Fibroblast of peridontal ligament (primary cell): Measurements from ENCODE around the gene TOX2.

ENCODE experiments used
- DNase-seq: peaks from one replicate; pipeline ENCODE4 v3.0.0-alpha.2; 2010; ENCODE audit errors: extremely low read depth

Gene TOX2

DNA sequence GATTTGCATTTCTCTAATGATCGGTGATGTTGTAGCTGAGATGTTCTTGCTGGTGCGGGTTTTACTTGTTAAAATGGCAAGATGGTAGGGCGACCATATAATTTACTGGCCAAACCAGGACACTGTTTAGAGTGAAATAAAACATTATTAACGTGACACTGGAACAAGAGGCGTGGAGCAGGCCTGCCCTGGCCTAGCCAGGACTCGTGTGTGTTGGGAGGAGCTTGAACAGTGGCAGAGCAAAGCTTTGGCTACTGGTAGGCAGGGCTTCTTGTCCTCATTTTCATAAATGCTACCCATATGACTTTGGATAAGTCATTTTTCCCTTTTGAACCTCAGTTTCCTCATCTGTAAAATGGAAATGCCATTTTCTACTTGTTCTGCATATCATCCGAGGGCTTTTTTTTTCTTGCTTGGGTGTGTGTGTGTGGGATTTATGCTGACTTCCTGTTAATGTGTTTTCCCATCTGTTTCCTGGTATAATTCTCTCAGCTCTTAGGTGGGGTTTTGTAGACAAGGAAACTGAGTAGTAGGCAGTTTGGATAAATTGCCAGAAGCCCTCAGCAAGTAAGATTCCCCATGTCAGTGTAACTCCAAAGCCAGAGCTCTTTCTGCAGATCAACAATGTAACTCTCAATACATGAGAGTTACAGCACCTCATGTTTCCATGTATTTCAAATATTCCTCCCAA is 81.7 kb downstream of the TOX2 start:
- no peak for DNase-seq

DNA sequence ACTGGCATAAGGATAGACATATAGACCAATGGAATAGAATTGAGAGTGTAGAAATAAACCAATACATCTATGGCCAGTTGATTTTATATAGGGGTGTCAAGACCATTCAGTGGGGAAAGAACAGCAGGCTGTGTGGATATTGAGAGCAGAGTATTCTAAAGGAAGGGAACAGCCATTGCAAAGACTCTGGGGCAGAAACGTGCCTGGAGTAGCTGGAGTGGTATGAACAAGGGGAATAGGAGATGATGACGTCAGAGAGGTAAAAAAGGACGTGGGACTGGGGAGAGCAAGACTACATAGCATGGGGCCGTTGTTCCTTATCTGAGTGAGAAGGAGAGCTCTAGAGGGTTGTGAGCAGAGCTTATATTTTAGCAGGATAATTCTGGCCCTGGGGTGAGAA is 85.2 kb downstream of the TOX2 start:
- no peak for DNase-seq

DNA sequence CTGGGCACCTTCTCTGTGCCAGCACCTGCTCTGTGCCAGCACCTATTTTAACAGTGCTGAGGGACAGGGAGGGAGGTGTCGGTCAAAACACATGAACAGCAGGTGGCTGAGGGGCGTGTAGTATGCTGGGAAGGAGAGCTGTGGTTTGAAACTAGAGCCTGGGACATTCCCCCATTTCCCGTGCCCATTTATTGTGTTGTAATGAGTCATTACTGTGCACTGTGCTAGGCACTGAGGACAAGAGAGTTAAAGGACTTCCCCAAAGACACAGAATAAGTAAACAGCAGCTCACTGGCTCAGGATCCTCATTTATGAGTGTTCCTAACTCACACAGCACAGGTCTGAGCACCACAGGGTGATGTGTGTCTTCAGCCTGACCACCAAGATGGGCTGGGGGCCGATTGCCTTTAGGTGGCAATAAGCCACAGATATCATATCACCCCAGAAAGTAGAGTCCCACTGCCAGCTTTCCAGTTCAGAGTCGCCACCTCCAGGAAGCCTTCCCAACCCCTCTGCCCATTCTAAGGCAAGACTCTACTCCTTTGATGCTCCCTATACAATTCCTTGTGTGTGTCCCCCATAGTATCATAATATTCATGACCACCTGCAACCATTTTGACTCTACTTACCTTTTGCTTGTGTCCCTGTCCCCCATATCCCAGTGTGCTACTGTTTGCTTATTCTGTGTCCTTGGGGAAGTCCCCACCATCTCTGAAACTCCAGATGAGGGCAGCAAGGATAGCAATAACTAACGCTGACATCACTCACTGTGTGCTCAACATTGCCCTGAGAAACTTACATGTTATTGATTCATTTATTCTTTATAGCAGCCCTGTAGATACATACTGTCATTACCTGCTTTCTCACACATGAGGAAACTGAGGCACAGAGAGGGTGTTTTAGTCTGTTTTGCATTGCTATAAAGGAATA is 87.3 kb downstream of the TOX2 start:
- DNase-seq = no peak

DNA sequence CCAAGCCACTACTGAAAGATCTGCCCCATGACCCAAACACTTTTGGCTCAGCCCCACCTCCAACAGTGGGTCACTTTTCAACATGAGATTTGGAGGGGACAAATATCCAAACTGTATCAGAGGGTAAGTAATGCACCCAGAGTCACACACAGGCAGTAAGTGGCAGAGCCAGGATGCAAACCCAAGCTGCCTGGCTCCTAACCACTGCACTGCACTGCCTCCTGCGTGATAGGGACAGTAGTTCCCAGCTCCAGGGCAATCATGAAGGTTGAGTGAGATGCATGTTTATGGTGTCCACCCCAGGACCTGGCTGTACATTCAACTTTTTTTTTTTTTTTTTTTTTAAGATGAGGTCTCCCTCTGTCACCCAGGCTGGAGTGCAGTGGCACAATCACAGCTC is 88.2 kb downstream of the TOX2 start:
- DNase-seq = no peak

DNA sequence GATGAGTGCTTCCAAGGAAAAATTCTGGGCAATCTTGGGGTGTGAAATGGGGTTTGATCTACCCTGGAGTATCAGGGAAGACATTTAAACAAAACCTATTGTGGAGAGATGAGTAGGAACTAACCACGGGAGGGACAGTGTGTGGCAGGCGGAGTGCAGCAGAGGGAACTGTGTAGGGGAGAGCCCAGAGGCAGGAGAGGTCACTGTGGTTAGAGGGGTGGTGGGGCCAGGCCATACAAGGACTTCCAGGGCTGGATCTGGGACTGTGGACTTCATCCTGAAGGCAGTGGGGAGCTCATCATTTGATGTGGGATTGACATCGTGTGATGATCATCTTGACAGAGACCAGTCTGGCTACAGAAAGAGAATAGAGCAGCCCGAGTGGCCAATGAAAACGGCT is 89.0 kb downstream of the TOX2 start:
- DNase-seq = no peak

DNA sequence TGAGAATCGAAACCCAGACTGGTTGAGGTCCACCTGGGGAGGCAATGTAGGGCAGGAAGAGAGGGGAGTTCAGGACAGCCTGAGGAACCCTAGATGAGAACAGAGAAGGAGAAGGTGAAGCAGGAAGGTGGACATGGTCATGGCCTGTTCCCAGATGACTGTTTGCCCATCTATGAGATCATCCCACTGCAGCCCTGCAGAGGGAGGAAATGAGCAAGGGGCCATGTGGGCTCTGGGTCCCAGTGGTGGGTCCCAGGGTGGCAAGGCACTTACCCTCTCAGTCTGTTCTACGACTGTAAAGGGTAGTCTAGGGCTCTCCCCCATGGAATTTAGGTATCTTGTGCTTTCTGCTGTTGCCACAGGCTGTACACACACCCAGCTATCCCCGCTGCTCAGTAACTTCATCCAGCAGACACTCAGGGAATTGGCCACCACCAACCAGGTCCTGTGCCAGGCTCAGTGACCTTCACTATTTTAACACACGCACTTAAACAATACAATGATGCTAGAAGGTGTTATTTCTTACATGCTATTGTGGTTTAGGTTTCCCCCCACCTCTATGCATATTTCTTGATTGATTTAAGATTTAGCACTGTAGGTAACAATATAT is 89.8 kb downstream of the TOX2 start:
- no peak for DNase-seq

DNA sequence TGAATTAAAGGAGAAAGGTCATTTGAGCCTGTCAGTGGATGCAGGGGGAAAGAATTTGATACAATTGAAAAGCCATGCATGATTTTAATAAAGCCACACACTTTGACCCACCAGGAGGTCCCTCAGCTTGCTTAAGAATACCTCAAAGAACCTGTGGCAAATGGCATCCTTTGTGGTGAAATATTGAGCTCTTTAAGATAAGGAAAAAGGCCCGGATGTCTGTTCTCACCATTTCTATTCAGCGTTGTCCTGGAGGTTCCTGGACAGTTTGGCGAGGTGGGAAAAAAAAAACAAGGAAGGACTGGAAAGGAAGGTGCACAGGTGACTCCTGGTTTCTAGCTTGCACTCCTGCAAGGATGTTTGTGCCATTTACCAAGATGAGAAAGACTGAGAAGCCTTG is 91.0 kb downstream of the TOX2 start:
- DNase-seq = no peak

DNA sequence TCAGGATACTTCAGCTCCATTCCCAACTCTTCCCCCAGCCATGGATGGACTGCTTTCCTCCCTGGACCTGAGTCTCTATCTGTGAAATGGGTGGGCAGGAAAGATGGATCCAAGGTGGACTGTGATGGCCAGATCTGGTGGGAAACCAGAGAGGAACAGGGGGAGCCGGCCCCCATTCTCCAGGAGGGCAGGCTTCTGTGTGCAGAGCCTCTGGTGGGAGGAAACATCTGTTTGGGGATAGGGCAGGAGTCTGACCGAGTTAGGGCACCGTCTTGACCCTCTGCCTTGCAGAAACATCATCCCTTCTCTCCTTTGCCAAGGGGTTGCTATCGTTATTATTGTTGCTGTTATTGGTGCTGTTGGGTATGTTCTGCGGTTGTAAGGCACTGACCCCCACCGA is 91.5 kb downstream of the TOX2 start:
- DNase-seq = no peak

DNA sequence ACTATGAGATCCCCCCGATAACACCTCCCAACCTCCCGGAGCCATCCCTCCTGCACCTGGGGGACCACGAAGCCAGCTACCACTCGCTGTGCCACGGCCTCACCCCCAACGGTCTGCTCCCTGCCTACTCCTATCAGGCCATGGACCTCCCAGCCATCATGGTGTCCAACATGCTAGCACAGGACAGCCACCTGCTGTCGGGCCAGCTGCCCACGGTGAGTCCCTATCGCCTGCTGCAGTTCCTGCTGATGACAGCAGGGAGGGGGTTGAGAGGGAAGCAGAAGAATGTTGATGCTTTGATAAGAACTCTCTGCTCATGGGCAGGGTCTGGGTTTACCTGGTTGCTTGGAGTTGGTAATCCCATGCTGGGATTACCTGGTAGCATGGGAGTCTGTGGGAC is 91.9 kb downstream of the TOX2 start:
- no peak for DNase-seq

DNA sequence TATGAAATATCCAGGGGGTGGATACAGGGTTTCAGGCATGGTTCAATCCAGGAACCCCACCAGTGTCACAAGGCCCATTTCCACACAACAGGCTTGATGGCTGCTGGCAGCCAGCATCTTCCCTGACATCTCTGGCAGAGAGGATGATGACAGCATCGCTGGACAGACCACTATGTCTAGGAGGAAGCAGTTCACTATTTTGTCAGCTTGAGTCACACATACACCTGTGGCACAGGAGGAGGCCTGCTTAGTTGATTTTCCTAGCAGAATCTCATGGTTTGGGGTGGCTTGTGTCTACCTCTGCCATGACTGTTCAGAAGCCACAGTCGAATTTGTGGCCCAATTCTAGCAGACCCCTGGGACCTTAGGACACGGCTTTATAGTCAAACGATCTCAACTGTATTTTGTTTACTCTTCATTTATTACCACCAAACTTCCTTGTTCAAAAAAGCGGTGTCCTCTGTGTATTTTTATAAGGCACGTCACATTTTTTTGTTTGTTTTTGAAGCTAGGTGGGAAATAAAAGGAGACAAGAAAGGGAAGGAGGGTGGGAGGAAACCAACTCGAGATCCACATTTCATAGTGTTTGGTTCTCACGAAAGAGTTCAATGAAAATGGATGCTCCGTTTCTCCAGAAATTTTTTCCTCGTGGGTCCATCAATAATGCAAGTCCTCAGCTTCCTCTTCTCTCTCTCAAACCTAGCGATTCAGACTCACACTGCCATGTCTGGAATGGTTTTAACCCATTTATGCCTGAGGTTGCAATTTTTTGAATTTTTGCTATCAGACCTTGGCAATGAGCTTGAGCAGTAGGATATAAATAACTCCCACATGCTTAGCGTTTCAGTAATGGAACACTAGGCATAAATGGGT is 94.4 kb downstream of the TOX2 start:
- no peak for DNase-seq

DNA sequence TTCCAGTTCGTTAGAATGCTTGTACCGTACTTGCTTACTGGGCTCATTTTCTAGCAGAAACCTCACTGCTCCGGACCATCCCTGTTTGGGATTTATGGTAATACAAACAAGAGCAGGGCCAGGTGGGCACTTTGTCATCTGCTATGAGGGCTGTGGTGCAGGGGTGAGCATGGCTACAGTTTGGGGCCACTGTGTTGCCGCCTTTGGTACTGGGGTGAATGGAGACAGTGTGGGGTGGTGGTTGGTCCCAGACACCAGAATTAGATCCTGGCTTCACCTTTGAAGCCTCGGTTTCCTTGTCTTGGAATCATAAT is 95.0 kb downstream of the TOX2 start:
- no peak for DNase-seq

DNA sequence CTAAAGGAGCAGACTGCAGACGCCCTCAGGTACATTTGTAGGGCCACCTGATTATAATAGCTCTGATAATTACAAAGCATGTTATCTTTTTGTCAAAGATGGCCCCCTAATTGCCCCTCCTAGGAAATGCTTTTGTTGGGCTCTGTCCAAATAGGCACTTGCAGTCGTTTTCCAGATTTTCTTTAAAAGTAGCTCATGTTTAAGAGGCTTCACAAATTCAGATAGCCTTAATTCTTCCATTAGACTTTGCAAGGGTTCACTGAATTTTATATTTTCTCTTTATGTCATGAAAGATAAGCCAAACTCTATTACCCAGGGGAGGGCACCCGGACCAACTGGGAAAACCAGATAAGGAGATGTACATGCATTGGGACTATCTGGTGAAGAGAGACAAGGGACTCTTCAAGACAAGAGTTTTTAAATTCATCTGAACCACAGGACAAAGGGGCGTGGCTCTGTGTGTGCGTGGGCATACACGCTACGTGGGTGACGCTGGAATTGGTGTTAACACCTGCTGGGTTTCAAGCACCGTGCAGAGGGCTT is 95.6 kb downstream of the TOX2 start:
- DNase-seq = no peak

DNA sequence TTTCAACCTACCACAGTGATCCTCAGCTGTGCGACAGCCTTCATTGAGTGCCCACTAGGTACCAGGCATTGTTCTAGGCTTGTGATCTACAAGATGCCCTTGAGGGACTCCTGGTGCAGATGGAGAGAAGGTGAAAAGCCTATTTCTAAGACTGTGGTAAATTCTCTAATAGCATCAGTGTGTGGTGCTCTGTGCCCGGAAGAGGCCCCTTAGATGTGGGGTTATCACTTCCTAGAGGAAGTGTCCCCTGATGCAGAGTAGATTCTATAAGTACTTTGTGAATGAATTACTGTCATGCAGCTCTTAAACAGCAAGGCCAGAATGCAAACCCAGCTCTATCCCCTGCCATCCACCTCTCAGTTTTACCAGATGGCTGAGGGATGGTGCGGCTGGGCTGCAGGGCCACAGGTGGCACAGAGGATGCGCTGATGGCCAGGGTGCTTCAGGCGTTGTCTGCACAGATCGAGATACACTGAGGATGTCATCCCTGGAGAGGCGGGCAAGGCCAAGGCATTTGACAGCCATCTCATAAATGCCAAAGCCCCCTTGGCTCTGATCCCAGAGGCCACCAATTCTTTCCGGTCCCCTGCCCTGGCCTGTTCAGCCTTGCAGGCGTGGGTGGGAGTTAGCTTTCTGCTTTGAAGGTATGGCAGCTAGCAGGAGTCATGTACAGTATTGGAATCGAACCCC is 96.7 kb downstream of the TOX2 start:
- no peak for DNase-seq

DNA sequence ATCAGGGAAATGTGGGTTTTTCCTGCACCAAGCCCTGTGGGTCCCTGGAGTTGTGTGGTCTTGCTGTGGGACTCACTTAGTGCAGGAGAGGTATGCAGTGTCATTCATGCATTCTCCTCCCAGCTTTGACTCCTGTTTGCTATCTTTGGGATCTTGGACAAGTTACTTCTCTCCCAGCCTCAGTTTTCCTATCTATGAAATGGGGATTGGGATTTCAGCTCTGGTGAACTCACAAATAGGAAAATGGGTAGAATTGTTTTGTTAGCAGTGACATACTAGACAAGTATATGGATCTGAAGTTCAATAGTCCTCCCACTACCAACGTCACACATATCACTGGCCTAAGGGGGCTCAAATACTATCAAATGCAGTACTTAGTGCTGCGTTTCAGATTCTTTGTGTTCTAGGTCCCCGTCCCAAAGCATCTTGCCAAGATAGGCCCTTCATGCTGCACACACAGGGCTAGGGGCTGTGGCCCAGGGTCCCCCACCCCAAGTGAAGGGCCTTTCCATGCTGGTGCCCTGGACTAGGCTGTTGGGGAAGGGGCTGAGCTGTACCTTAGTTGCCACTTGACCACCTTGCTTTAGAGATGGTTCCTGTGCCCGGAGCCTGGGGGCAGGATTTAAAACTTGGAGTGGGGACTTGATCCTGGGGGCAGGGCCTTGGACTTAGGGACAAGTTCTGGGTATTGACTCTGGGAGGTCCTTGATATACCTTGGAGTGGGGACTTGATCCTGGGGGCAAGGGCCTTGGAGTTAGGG is 98.0 kb downstream of the TOX2 start:
- no peak for DNase-seq

DNA sequence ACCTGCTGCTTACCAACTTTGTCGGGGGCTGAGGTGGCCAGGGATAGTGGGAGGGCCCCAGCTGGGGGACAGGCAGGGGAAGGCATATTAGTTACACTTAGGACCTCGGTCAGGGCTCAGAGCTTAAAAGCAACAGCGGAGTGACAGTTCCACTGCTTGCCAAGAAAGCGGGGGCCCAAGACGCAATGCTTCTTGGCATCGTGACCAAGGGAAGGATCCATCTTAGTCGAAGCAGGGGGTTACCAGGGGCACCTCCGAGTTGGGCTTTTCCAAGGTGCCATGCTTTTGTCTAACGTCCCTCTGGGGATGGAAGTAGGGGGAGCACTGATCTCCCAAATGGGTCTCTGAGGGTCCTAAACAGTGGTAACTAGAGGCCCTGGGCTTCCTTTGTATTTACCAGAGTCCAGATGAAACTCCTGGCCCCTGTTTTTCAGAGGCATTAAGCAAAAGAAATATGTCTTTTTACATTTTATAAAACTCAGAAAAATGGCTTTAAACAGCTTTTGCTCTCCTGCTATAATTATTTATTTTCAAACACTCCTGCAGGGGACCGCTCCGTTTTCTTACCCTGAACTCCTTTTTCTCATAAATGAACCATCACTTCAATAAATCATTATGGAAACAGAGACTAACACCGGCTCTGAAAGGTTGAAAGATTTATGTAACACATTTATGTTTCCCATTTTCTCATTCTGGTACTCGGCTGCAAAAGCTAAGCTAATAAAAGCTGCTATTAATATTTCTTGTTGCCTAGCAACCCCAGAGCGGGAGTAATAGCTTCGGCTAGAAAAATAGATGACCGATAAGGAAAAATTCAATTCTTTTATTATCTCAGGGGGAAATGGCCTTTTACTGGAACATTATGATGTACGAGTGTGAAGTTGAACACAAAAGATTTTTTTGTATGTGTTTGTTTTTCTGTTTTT is 100.4 kb downstream of the TOX2 start:
- DNase-seq = no peak

DNA sequence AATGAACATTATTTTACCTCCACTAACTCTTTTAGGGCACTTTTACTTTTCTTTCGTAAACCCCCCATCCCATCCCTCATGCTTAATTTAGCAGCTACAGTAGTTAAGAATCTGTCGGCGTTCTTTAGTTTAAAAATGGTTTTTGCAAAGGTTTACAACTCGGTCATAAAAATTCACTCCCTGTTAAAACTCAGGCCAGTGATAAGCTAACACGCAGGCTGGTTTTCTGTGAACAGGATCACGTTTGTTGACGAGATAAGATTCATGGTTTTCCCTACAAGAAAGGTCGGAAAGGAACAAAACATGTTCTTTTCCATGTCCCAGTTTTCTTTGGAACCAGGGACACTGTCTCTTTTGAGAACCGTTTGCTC is 101.1 kb downstream of the TOX2 start:
- no peak for DNase-seq

DNA sequence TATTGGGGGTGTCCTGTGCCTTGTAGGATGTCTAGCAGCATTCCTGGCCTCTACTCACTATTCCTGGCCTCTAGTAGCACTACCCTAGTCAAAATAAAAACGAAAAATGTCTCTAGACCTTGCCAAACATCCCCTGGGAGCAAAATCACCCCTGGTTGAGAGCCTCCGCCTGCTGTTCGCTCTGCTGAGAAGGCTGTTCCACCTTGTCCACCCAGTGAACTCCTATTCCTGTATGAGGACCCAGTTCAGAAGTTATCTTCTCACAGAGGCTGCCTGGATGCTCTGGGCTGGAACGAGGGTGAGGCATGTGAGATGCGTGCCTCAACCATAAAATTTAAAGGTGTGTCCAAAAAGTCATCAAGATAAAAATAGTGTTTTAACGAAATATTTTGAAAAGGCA is 101.9 kb downstream of the TOX2 start:
- DNase-seq = no peak

DNA sequence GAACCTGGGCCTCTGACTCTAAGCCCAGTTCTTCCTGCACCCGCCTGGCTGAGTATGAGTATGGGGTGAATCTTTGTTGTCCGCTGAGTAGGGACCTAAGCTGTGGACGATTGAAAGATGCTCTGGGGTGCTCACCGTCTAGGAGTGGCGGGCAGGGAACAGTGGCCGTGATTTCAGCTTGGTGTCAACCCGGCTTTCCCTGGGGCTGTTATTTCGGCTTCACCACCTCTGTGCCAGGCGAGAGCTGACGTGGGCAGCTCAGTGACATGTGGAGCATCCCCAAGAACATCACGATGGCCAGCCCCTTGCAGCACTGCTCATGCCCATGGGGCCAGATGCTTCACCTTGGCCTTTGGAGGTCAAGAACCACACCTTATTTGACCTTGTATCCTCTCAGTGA is 102.6 kb downstream of the TOX2 start:
- no peak for DNase-seq

DNA sequence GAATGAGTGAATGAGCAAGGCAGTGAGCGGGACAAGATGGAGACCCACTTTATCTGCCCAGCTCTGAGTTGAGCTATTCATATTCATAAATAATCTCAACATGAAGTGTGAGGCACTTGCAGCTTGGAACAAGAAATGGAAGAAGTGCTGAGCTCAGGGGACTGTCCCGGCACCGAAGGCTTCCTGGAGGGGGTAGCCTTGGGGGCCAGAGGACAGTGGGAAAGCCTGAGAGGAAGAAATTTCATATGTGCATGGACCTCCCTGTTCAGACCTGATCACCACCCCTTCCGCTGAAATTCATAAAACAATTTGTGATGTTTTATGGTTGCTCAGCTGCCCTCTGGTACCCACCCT is 103.2 kb downstream of the TOX2 start:
- no peak for DNase-seq
